Right lobe of liver (tissue), 6 donors: ENCODE data around the gene HELZ. TPM values are rescaled to one million over a fixed set of nuclear protein-coding genes. Genes with fewer than 3 reads are reported as not detected.
"Not testable (repeated sequence)": the region's sequence is repeated elsewhere in the genome, so short reads cannot be mapped to it uniquely, and the experiment has no call there.

Experiments
- ATAC-seq, 4 donors: fragments of 200-7000 bp; cut with Tn5 transposase; one replicate each; pipeline ENCODE4 v1.9.1; 2020; ENCODE audit warnings: mild to moderate bottlenecking in 4 of 4, moderate library complexity in 4 of 4
- DNase-seq, 3 donors: peaks; one replicate each; pipeline ENCODE4 v3.0.0-alpha.2; 2020
- H3K27ac ChIP-seq, 3 donors: fragments of 200-600 bp; one replicate each; pipeline ENCODE4 v1.8.0; 2022
- H3K27me3 ChIP-seq, 2 donors: fragments of 200-600 bp; one replicate each; pipeline ENCODE4 v1.8.0; 2022
- H3K36me3 ChIP-seq, 4 donors: fragments of 200-600 bp; sonication (generic) in 1 of 4; one replicate each; pipeline versions ENCODE4 v1.5.1 to v1.8.0; 2017 to 2022; ENCODE audit warnings: control low read depth in 1 of 4
- H3K4me1 ChIP-seq, 4 donors: fragments of 200-600 bp; sonication (generic) in 1 of 4; one replicate each; pipeline versions ENCODE4 v1.5.1 to v1.8.0; 2017 to 2022; ENCODE audit warnings: control low read depth in 1 of 4
- H3K4me3 ChIP-seq, 3 donors: fragments of 200-600 bp; one replicate each; pipeline ENCODE4 v1.8.0; 2022
- H3K9me3 ChIP-seq, 4 donors: fragments of 200-600 bp; sonication (generic) in 1 of 4; one replicate each; pipeline versions ENCODE4 v1.5.1 to v1.8.0; 2017 to 2022; ENCODE audit warnings: control low read depth in 1 of 4
- CTCF ChIP-seq, 4 donors: fragments of 200-600 bp in 3 of 4; fragments of 450-650 bp in 1 of 4; IDR thresholded peaks; one replicate each; pipeline versions ENCODE4 v1.5.1 to v1.8.0; 2016 to 2022; ENCODE audit warnings: antibody characterized with exemption in 4 of 4, mild to moderate bottlenecking in 2 of 4
- POLR2A ChIP-seq: fragments of 450-650 bp; IDR thresholded peaks from one replicate; pipeline ENCODE4 v1.6.1; 2017; ENCODE audit warnings: antibody characterized with exemption, mild to moderate bottlenecking
- WGBS: methylation state at CpG from one replicate; pipeline ENCODE4 v1.1.6; 2018; ENCODE audit warnings: low coverage, low lambda C conversion rate; ENCODE audit not compliant: insufficient coverage; ENCODE audit errors: missing lambda C conversion rate; 5-methylcytosine and 5-hydroxymethylcytosine counted together
- intact Hi-C, 2 donors: fragments of 100-400 bp; cut with DNase I; formaldehyde crosslinking; loops; one replicate each; pipeline versions ENCODE4 v1.11.2 to v1.14.1; 2022
- total RNA-seq, 6 experiments: library from RNA; depleted of rRNA in 2 of 6; stranded (reverse); fragments of >200 nt in 2 of 6; fragmentation: NEBNext Ultra II Directional in 3 of 6; extraction: Animal tissue kit (Norgen Biotek cat#: 25700) in 3 of 6; gene quantifications; one replicate each; pipeline versions ENCODE4 v1.1.0 to v1.2.4, GENCODE V29; 2016 to 2023
- donor health status: DM: no; HTN: yes; CAD: no.
- donor health status: DM: no; HTN: no; CAD: no.
- donor health status: DM: no; HTN: no; CAD: no.
- donor health status: DM: no; HTN: yes; CAD: no.
- donor health status: DM: no; HTN: yes; CAD: no.

HELZ gene
- total RNA-seq, 6 experiments from 2014 or later = 24.2 to 33.6 (median 30.9) TPM

- Histone ChIP-seq H3K4me1 (peaks cover 0 to 12% (median 0%) of the 10 kb centered on the region in 4 donors), H3K27ac (no peak overlapping the region), H3K9me3 (no peaks in the 10 kb centered on the region), H3K36me3 (peaks cover 0 to 11% (median 1%) of the 10 kb centered on the region in 4 donors), H3K4me3 (no peak overlapping the region), H3K27me3 (no peaks in the 10 kb centered on the region)
- intact Hi-C loops = no loop called here
- no peak for TF ChIP-seq CTCF (IDR thresholded peaks at IDR 0.05)
- DNase-seq (no peak), ATAC-seq (no peak)
- 96% methylated on average over 3 of the region's 3 CpGs for WGBS
These were observed 116.3 kb downstream of the HELZ start for GRCh38 chr17:67128700-67129099.

GRCh38 chr17:67127925-67128324 lies 117.1 kb downstream of the HELZ start:
- intact Hi-C loops = no loop called here
- H3K9me3 ChIP-seq = no peaks in the 10 kb centered on the region
- DNase-seq (no peak), ATAC-seq (no peak)
- peaks cover 0 to 12% (median 0%) of the 10 kb centered on the region in 4 donors for H3K4me1 ChIP-seq
- 85% methylated on average over 2 of the region's 2 CpGs for WGBS
- H3K27ac ChIP-seq = no peak overlapping the region
- TF ChIP-seq POLR2A (no peak), CTCF (IDR thresholded peaks at IDR 0.05) (no peak)
- H3K4me3 ChIP-seq = no peak overlapping the region
- no peaks in the 10 kb centered on the region for H3K27me3 ChIP-seq
- H3K36me3 ChIP-seq = peaks cover 0 to 11% (median 4%) of the 10 kb centered on the region in 4 donors

GRCh38 chr17:67126983-67127382 lies 118.0 kb downstream of the HELZ start:
- intact Hi-C loops = no loop called here
- Histone ChIP-seq H3K9me3 (no peaks in the 10 kb centered on the region), H3K4me3 (no peak overlapping the region), H3K4me1 (peaks cover 0 to 12% (median 0%) of the 10 kb centered on the region in 4 donors), H3K27ac (no peak overlapping the region), H3K27me3 (no peaks in the 10 kb centered on the region), H3K36me3 (peaks cover 0 to 15% (median 5%) of the 10 kb centered on the region in 4 donors)
- WGBS = 57% methylated on average over 2 of the region's 2 CpGs
- TF ChIP-seq POLR2A (no peak), CTCF (IDR thresholded peaks at IDR 0.05) (no peak)
- ATAC-seq (peak in 1 of 4 donors; percentile 11), DNase-seq (no peak)

GRCh38 chr17:67126543-67126942 lies 118.5 kb downstream of the HELZ start:
- H3K9me3 ChIP-seq, H3K4me3 ChIP-seq, intact Hi-C loops, H3K27me3 ChIP-seq, H3K27ac ChIP-seq: not testable (repeated sequence)
- Histone ChIP-seq H3K36me3 (peaks cover 0 to 15% (median 5%) of the 10 kb centered on the region in 4 donors), H3K4me1 (peaks cover 0 to 12% (median 0%) of the 10 kb centered on the region in 4 donors)
- DNase-seq (peak in 1 of 3 donors; percentile 58), ATAC-seq (peak in 2 of 4 donors; percentile 61 to 66)
- 67% methylated on average over 5 of the region's 6 CpGs for WGBS

GRCh38 chr17:67125924-67126323 lies 119.1 kb downstream of the HELZ start:
- no peak for TF ChIP-seq POLR2A
- TF ChIP-seq CTCF (IDR thresholded peaks at IDR 0.05) = no peak
- H3K27me3 ChIP-seq = no peaks in the 10 kb centered on the region
- peaks cover 0 to 15% (median 5%) of the 10 kb centered on the region in 4 donors for H3K36me3 ChIP-seq
- H3K27ac ChIP-seq = no peak overlapping the region
- intact Hi-C loops = no loop called here
- peaks cover 0 to 12% (median 0%) of the 10 kb centered on the region in 4 donors for H3K4me1 ChIP-seq
- WGBS = 93% methylated on average over 1 of the region's 1 CpG
- DNase-seq (no peak), ATAC-seq (peak in 1 of 4 donors; percentile 12)
- no peak overlapping the region for H3K4me3 ChIP-seq
- no peaks in the 10 kb centered on the region for H3K9me3 ChIP-seq
